C4-2B (cell line): ENCODE measurements around the gene TMPRSS6.

ENCODE experiments used
- ZFX ChIP-seq: fragments of 450-650 bp; IDR thresholded peaks from 2 replicates; pipeline ENCODE4 v1.6.1; 2017
- TF ChIP-seq, protein P1 (sequence below): fragments of 450-650 bp; conservative IDR thresholded peaks from 2 replicates; pipeline ENCODE4 v1.5.1; 2017; ENCODE audit warnings: mild to moderate bottlenecking

DNA sequence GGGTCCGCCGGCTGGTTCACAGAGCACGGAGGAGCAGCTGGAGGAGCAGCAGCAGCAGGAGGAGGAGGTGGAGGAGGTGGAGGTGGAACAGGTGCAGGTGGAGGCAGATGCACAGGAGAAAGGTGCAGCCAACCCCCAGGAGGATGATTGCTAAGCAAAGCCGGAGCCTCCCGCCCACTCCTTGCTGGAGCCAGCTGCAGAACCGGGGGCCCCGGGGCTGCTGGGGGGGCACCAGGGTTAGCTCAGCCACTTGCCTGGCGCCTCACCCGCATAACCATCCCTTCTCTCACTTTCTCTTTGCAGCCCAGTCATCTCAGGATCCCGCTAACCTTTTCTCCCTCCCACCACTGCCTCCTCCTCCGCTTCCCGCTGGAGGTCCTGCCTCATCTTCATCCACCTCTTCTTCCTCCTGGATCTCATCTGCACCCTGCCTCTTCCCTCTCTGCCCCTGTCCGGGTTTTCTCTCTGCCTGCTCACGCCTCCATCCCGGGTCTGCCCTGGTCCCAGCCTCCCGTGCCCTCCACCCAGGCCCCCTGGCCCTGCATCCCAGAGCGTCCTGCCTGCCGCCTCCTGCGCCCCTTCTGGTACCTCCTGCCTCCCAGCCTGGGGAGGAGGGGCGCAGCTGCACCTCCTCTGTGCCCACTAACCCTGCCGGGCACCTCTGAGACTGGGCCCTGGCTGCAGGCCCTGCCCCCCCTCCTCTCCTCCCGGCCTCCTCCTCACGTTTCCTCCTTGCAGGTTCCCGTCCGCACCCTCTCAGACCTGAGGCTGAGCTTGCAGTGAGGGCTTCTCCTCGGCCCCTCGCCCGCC, 48.5 kb downstream of the TMPRSS6 start:
- TF ChIP-seq, protein P1, sequence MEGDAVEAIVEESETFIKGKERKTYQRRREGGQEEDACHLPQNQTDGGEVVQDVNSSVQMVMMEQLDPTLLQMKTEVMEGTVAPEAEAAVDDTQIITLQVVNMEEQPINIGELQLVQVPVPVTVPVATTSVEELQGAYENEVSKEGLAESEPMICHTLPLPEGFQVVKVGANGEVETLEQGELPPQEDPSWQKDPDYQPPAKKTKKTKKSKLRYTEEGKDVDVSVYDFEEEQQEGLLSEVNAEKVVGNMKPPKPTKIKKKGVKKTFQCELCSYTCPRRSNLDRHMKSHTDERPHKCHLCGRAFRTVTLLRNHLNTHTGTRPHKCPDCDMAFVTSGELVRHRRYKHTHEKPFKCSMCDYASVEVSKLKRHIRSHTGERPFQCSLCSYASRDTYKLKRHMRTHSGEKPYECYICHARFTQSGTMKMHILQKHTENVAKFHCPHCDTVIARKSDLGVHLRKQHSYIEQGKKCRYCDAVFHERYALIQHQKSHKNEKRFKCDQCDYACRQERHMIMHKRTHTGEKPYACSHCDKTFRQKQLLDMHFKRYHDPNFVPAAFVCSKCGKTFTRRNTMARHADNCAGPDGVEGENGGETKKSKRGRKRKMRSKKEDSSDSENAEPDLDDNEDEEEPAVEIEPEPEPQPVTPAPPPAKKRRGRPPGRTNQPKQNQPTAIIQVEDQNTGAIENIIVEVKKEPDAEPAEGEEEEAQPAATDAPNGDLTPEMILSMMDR: no peak
- TF ChIP-seq ZFX: no peak
